VCaP (cell line): ENCODE measurements around the gene WNT7B.
A peak's percentile ranks its signal among the peaks of the same experiment; 100 is the strongest.

Source experiments
- H3K27ac ChIP-seq: fragments of 450-650 bp; 2 replicates; pipeline ENCODE4 v1.5.1; 2017
- CTCF ChIP-seq: fragments of 450-650 bp; conservative IDR thresholded peaks from 2 replicates; pipeline ENCODE4 v1.5.1; 2017; ENCODE audit warnings: mild to moderate bottlenecking, moderate library complexity

The WNT7B gene

DNA sequence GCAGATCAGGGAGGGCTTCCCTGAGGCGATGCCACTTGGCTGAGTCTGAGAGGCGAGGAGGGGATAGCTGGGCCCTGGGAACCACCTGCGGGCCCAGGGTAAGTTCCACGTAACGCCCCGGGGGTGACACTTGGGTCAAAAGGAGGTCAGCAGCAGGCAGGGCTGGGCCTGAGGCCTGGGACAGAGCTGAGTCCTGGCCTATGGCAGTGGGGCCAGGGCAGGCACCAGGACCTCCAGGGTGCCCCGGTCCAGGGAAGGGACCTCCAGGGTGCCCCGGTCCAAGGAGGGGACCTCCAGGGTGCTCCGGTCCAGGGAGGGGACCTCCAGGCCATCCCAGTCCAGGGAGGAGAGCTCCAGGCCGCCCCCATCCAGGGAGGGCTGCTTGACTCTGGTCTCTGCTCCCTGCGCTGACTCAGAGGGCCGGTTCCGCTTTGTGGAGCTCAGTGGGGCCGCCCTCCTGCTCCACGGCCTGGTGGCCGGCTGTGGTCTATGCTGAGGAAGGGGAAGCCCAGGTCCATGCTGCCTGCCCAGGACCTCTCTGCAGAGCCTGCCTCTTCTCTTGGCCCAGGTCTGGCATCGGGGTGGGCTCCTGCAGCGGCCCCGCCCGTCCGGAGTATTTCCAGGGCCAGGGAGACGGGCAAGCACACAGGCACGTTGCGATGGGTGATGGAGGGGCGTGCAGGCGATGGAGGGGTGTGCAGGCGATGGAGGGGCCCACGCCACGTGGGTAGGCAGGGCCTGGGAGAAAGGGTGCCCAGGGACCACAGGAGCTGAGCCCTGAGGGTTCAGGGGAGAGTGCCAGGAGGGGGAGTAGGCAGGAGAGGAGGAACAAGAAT, 19.5 kb upstream of the WNT7B start:
- H3K27ac ChIP-seq, result peak overlapping the region; percentile 49; the same call in 1 of the 2 replicates
- TF ChIP-seq CTCF, result no peak

- peak overlapping the region; percentile 13; the same call in 1 of the 2 replicates for H3K27ac ChIP-seq
- TF ChIP-seq CTCF, result no peak
Observed at GRCh38 chr22:45995405-45996101, 18.6 kb upstream of the WNT7B start.

GRCh38 chr22:45994491-45995404, 17.8 kb upstream of the WNT7B start:
- peak overlapping the region; percentile 13; the same call in 1 of the 2 replicates for H3K27ac ChIP-seq
- peak; percentile 68 for TF ChIP-seq CTCF

GRCh38 chr22:45993841-45994240, 16.9 kb upstream of the WNT7B start:
- no peak for TF ChIP-seq CTCF

DNA sequence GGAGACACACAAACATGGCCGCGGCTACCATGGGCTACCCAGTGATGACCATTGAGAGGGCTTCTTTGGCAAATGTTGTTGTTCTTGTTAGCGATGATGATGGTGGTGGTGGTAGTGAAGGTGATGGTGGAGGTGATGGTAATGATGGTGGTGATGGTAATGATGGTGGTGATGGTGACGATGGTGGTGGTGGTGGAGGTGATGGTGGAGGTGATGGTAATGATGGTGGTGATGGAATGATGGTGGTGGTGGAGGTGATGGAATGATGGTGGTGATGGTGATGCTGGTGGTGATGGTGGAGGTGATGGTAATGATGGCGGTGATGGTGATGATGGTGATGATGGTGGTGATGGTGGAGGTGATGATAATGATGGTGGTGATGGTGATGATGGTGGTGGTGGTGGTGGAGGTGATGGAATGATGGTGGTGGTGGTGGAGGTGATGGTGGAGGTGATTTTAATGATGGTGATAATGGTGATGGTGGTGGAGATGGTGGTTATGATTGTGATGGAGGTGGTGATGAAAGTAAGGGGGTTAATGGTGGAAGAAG, 16.3 kb upstream of the WNT7B start:
- H3K27ac ChIP-seq, result no peak overlapping the region
- TF ChIP-seq CTCF, result no peak

More at GRCh38 chr22:45993841-45994240, 16.9 kb upstream of the WNT7B start:
- H3K27ac ChIP-seq, result no peak overlapping the region

GRCh38 chr22:45992737-45993136, 15.8 kb upstream of the WNT7B start:
- no peak for TF ChIP-seq CTCF
- H3K27ac ChIP-seq, result no peak overlapping the region
